SK-N-SH treated with all-trans-retinoic acid at 6 μM for 48 hours (cell line): ENCODE results near the gene OR13J1.

ENCODE experiments used
- ARNTL ChIP-seq: fragments of 450-650 bp; formaldehyde crosslinking; IDR thresholded peaks from 2 replicates; pipeline ENCODE4 v1.5.0; 2020; ENCODE audit warnings: low read depth, mild to moderate bottlenecking, moderate library complexity, borderline replicate concordance
- BACH2 ChIP-seq: fragments of 250-450 bp; sonication (Bioruptor Pico); IDR thresholded peaks from 2 replicates; pipeline ENCODE4 v1.9.0; 2021; ENCODE audit warnings: mild to moderate bottlenecking, borderline replicate concordance
- GLIS3 ChIP-seq: fragments of 250-450 bp; sonication (Bioruptor Pico); IDR thresholded peaks from 2 replicates; pipeline ENCODE4 v1.5.0; 2020; ENCODE audit warnings: mild to moderate bottlenecking, moderate library complexity
- ISL1 ChIP-seq: fragments of 250-450 bp; sonication (Bioruptor Pico); IDR thresholded peaks from 2 replicates; pipeline ENCODE4 v2.1.2; 2022; ENCODE audit warnings: mild to moderate bottlenecking, moderate library complexity
- OSR1 ChIP-seq: fragments of 250-450 bp; sonication (Bioruptor Pico); IDR thresholded peaks from 2 replicates; pipeline ENCODE4 v1.8.0; 2022; ENCODE audit warnings: moderate library complexity, mild to moderate bottlenecking, inconsistent platforms
- RARB ChIP-seq: fragments of 250-450 bp; sonication (Bioruptor Pico); IDR thresholded peaks from 2 replicates; pipeline ENCODE4 v1.8.0; 2021; ENCODE audit warnings: mild to moderate bottlenecking, moderate library complexity
- SNAI2 ChIP-seq: fragments of 250-450 bp; sonication (Bioruptor Pico); IDR thresholded peaks from 2 replicates; pipeline ENCODE4 v1.5.0; 2020; ENCODE audit warnings: mild to moderate bottlenecking, moderate library complexity
- ZNF565 ChIP-seq: fragments of 450-650 bp; formaldehyde crosslinking; conservative IDR thresholded peaks from 2 replicates; pipeline ENCODE4 v1.5.0; 2020; ENCODE audit warnings: low read depth, mild to moderate bottlenecking, moderate library complexity
- TF ChIP-seq, protein P1 (sequence below): fragments of 250-450 bp; sonication (Bioruptor Pico); IDR thresholded peaks from 2 replicates; pipeline ENCODE4 v1.5.1; 2020; ENCODE audit warnings: low read depth, mild to moderate bottlenecking, moderate library complexity
- TF ChIP-seq, protein P2 (sequence below): fragments of 250-450 bp; sonication (Bioruptor Pico); IDR thresholded peaks from 2 replicates; pipeline ENCODE4 v1.8.0; 2020; ENCODE audit warnings: mild to moderate bottlenecking, moderate library complexity, borderline replicate concordance
- TF ChIP-seq, protein P3 (sequence below): fragments of 250-450 bp; sonication (Bioruptor Pico); IDR thresholded peaks from 2 replicates; pipeline ENCODE4 v1.5.0; 2020; ENCODE audit warnings: mild to moderate bottlenecking, moderate library complexity
- TF ChIP-seq, protein P4 (sequence below): fragments of 250-450 bp; sonication (Bioruptor Pico); IDR thresholded peaks from 2 replicates; pipeline ENCODE4 v1.5.1; 2021; ENCODE audit warnings: mild to moderate bottlenecking, moderate library complexity

DNA sequence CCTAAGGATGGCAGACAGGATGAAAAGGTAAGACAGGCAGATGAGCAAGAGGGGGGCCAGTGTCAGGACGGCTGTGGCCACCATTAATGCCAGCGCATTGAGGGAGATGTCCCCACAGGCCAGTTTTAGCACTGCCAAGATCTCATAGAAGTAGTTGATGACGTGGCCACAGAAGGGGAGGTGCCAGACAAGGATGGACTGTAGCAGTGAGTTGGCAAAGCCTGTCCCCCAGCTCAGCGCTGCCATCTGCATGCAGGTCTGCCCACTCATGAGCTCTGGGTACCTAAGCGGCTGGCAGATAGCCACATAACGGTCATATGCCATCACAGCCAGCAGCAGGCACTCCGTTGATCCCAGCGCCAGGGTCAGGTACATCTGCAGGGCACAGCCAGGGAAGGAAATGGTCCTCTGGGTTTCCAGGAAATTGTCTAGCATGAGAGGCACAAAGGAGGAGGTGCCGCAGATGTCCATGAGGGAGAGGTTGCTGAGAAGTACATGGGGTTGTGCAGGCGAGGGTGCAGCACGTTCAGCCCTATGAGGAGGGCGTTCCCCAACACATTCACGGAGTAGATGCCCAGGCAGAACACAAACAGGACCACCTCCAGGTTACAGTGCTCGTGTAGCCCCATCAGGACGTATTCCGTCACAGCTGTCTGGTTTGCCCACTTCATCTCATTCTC, 10.8 kb downstream of the OR13J1 start:
- TF ChIP-seq RARB (CRISPR knock-in tag) (no peak), ARNTL (CRISPR knock-in tag) (no peak), OSR1 (CRISPR knock-in tag) (no peak), BACH2 (CRISPR knock-in tag) (no peak), ISL1 (CRISPR knock-in tag) (no peak), GLIS3 (CRISPR knock-in tag) (no peak), ZNF565 (CRISPR knock-in tag) (no peak), SNAI2 (CRISPR knock-in tag) (no peak)
- TF ChIP-seq, protein P1, sequence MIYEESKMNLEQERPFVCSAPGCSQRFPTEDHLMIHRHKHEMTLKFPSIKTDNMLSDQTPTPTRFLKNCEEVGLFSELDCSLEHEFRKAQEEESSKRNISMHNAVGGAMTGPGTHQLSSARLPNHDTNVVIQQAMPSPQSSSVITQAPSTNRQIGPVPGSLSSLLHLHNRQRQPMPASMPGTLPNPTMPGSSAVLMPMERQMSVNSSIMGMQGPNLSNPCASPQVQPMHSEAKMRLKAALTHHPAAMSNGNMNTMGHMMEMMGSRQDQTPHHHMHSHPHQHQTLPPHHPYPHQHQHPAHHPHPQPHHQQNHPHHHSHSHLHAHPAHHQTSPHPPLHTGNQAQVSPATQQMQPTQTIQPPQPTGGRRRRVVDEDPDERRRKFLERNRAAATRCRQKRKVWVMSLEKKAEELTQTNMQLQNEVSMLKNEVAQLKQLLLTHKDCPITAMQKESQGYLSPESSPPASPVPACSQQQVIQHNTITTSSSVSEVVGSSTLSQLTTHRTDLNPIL (CRISPR knock-in tag), result no peak
- TF ChIP-seq, protein P2, sequence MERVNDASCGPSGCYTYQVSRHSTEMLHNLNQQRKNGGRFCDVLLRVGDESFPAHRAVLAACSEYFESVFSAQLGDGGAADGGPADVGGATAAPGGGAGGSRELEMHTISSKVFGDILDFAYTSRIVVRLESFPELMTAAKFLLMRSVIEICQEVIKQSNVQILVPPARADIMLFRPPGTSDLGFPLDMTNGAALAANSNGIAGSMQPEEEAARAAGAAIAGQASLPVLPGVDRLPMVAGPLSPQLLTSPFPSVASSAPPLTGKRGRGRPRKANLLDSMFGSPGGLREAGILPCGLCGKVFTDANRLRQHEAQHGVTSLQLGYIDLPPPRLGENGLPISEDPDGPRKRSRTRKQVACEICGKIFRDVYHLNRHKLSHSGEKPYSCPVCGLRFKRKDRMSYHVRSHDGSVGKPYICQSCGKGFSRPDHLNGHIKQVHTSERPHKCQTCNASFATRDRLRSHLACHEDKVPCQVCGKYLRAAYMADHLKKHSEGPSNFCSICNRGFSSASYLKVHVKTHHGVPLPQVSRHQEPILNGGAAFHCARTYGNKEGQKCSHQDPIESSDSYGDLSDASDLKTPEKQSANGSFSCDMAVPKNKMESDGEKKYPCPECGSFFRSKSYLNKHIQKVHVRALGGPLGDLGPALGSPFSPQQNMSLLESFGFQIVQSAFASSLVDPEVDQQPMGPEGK (CRISPR knock-in tag), result no peak
- TF ChIP-seq, protein P3, sequence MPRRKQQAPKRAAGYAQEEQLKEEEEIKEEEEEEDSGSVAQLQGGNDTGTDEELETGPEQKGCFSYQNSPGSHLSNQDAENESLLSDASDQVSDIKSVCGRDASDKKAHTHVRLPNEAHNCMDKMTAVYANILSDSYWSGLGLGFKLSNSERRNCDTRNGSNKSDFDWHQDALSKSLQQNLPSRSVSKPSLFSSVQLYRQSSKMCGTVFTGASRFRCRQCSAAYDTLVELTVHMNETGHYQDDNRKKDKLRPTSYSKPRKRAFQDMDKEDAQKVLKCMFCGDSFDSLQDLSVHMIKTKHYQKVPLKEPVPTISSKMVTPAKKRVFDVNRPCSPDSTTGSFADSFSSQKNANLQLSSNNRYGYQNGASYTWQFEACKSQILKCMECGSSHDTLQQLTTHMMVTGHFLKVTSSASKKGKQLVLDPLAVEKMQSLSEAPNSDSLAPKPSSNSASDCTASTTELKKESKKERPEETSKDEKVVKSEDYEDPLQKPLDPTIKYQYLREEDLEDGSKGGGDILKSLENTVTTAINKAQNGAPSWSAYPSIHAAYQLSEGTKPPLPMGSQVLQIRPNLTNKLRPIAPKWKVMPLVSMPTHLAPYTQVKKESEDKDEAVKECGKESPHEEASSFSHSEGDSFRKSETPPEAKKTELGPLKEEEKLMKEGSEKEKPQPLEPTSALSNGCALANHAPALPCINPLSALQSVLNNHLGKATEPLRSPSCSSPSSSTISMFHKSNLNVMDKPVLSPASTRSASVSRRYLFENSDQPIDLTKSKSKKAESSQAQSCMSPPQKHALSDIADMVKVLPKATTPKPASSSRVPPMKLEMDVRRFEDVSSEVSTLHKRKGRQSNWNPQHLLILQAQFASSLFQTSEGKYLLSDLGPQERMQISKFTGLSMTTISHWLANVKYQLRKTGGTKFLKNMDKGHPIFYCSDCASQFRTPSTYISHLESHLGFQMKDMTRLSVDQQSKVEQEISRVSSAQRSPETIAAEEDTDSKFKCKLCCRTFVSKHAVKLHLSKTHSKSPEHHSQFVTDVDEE, result no peak
- TF ChIP-seq, protein P4, sequence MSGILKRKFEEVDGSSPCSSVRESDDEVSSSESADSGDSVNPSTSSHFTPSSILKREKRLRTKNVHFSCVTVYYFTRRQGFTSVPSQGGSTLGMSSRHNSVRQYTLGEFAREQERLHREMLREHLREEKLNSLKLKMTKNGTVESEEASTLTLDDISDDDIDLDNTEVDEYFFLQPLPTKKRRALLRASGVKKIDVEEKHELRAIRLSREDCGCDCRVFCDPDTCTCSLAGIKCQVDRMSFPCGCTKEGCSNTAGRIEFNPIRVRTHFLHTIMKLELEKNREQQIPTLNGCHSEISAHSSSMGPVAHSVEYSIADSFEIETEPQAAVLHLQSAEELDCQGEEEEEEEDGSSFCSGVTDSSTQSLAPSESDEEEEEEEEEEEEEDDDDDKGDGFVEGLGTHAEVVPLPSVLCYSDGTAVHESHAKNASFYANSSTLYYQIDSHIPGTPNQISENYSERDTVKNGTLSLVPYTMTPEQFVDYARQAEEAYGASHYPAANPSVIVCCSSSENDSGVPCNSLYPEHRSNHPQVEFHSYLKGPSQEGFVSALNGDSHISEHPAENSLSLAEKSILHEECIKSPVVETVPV (CRISPR knock-in tag), result no peak
